GM21367 (cell line): Measurements from ENCODE around the gene NELL1.
"Not testable (repeated sequence)": the region's sequence is repeated elsewhere in the genome, so short reads cannot be mapped to it uniquely, and the experiment has no call there.

Experiments
- ATAC-seq: cut with Tn5 transposase; IDR thresholded peaks from one replicate; pipeline ENCODE4 v1.9.1; 2021; ENCODE audit not compliant: unreplicated experiment

The NELL1 gene

DNA sequence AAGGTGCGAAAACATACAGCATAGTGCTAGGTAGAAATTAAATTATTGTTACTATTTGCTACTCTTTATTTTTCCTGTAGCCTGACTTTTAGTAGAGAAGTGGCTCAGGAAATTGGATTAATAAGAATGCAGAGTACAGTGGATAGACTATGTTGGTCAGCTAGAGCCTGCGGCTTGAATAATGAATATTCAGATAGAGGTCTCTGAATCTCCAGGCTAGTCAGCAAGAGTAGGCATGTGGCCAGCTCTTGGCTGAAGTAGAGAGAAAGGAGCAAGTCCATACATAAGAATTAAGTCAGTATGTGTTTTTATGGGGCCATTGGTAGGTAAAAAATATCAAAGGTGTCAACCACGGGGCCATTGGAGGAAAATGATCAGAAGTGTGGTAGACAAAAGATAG is 413.5 kb downstream of the NELL1 start:
- ATAC-seq, result no peak

- ATAC-seq, result no peak
Observed at GRCh38 chr11:21088930-21089329, 419.5 kb downstream of the NELL1 start.

DNA sequence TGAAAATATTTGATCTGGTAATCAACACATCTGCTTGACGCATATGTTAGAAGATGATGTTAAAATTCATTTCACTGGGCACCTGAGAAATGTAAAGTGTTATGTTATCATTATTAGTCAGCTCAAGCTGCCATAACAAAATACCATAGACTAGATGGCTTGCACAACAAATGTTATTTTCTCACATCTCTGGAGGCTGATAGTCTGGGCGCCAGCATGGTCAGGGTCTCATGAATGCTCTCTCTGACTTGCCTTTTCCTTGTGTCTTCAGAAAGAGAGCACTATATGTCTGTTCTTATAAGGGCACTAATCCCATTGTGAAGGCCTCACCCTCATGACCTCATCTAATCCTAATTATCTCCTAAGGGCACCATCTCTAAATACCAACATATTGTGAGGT is 435.3 kb downstream of the NELL1 start:
- no peak for ATAC-seq

GRCh38 chr11:21105196-21105917 is 436.0 kb downstream of the NELL1 start:
- no peak for ATAC-seq

- ATAC-seq, result no peak
Observed at GRCh38 chr11:21109341-21109740, 440.0 kb downstream of the NELL1 start.

GRCh38 chr11:21110415-21110814 is 441.0 kb downstream of the NELL1 start:
- no peak for ATAC-seq

DNA sequence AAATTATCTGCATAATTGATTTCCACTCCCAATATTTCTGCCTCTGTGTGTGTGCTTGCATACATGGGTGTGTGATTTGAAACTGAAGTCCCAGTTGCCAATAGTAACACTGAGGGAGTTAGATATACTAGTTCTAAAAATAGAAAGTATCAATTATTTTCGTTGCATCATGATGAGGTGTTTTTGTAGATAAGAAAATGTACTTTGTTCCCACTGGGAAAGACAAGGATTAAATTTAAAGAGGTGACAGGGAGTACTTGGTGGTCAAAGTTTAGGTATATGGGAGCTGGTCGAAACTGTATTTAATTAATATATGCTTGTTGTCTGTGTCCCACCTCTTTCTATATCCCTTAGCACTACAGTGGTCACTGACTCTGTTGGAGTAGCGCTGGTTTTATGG is 444.5 kb downstream of the NELL1 start:
- no peak for ATAC-seq

DNA sequence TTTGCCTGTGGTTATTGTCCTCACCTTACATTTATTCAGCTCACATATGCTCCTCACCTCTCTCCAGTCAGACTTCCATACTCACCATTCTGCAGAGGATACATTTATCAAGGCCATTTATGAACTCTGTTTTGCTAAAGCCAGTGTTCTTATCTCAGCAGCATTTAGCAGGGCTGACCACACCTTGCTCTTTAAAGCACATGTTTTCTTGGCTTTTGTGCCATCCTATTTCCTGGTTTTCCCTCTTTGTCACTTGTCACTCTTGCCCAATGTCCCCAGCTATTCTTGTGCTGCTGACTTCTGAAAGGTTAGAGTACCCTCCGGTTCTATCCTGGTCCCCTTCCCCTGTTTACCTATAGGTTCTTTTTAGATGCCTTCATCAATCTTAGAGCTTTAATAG is 446.6 kb downstream of the NELL1 start:
- no peak for ATAC-seq

DNA sequence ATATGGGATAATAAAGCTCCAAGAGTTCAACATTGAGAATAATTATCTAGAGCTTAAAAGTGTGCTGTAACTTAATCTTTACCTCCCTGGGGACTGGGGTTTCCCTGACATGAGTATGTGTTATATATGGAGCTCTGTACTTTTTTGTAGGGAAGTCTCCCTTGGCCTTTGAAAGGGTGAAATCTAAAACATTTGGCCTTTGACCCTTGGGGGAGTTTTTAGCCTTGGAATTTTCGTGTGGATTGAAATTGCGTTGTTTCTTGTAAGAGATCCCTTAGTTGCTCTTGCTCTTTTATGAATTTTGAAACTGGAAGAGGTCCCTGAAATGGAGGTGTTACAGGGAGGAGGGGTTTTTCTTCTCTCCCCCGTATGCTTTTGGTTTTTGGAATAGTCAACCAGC is 450.0 kb downstream of the NELL1 start:
- no peak for ATAC-seq

DNA sequence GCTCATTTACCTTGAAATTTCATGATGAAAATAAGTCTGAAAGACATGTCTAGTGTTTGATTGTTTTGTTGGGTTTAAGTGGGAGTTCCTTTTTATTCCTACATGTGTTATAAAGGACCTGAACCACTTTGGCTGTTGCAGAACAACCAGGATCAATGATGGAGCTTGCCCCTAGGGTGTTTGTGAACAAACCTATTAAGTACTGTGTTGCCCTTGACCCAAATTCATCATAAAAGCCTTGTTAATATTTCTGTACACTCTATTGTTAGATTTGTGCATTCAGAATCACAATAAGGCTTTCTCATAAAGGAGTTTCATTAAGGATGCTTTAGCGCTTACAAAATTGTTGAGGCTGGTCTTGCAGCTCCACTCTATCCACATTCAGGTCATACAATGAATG is 452.6 kb downstream of the NELL1 start:
- no peak for ATAC-seq

DNA sequence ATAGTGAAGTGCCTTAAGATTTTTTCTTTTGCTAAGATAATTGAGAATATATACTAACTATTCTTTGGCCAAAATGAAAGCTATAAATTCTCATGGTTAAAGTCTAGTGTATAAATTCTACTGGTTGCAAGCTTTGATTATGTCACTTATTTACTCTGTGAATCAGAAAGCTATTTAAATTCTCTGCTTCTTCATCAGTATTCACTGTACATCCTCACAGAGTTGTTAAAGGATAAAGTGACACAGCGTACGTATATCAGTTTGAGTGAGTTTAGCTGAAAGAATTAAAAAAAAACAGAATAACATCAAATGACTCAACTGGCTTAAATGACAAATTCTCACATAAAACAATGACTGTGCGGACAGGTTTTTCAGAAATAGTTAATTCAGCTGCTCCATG is 453.1 kb downstream of the NELL1 start:
- ATAC-seq, result no peak

DNA sequence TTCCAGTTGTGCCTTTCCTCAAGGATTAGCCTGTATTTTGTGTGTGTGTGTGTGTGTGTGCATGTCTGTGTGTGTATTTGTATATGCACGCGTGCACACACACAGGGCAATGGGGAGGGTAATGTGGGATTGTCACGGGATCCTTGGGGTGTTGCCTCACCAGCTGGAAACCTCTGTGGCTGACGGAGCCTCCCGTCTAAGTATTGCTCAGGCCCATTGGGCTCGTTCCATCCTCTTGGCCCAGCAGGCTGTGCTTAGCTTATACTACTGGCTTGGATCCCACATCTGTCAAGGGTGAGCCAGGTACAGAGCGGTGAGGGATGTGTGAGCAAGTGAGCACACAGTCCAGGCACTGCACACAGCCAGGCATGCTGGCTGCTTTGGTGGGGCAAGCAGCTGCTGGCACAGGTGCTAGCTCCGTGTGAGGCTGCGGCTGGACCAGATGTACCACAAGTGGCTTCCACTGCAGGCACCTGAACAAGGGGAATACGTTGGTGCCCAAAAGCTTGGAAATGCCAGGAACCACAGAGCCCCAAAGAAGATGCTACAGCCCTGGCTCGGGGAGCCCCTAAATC is 462.8 kb downstream of the NELL1 start:
- no peak for ATAC-seq

DNA sequence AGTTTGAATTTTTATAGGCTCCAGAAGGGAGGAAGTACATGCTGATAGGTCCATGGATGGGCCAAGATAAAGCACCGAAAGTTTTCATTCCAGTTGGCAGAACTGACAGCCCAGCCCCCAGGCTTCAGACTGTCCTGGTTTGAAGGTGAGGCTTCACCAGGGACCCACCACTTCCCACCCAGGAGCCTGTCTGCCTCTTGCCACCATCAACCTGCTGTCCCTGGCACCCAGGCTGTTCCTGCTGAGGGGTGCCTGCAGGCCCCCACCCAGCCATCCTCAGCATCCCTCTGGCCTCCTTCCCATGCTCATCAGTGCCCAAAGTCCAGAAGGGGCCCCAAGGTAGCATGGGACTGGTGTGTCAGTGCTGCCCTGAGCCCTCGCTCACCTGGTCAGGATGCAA is 463.9 kb downstream of the NELL1 start:
- ATAC-seq, result no peak

DNA sequence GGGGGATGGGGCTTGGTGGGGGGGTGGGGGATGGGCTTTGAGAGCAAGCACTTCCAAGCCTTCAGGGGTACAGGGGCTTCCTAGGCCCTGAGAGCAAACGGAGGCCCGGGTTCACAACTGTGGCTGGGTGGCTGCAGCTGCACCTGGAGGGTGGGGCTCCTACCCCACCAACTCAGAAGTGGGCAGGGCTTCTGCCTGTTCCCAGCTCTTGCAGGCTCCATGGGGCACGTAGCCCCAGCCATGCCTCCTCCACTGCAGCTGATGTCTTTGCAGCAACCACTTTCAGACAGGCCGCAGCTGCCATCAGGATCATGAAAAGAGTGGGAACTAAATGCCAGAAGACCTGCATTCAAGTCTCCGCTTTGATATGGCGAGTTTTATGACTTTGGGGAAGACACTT is 464.3 kb downstream of the NELL1 start:
- ATAC-seq, result no peak

DNA sequence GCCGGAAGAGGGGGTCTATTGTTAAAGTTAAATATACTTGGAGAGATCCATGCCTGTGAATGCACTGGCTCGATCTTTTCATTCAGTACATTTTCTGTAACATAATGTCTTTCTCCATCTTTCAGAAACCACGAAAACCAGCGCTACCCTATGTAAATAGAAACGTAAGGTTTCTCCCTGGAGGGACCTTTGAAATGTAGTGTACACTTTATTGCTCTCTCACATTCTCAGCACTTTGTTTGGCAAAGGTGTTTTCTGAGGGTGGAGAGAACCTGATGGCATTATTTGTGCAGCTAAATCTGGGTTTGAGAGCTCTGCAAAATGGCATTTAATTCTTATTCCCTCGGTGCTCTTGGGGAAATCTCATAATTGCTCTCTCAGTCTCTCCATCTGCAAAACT is 468.4 kb downstream of the NELL1 start:
- no peak for ATAC-seq

GRCh38 chr11:21141557-21141956 is 472.2 kb downstream of the NELL1 start:
- not testable (repeated sequence) for ATAC-seq

GRCh38 chr11:21142007-21142406 is 472.6 kb downstream of the NELL1 start:
- ATAC-seq, result no peak

GRCh38 chr11:21144531-21144930 is 475.1 kb downstream of the NELL1 start:
- ATAC-seq, result no peak

- no peak for ATAC-seq
Observed at GRCh38 chr11:21148376-21148775, 479.0 kb downstream of the NELL1 start.

- ATAC-seq, result no peak
Observed at GRCh38 chr11:21160140-21160539, 490.8 kb downstream of the NELL1 start.

- no peak for ATAC-seq
Observed at GRCh38 chr11:21169639-21170038, 500.3 kb downstream of the NELL1 start.

GRCh38 chr11:21173476-21173875 is 504.1 kb downstream of the NELL1 start:
- ATAC-seq, result no peak

- ATAC-seq, result no peak
Observed at GRCh38 chr11:21174781-21175180, 505.4 kb downstream of the NELL1 start.
